ENCODE data around the gene WNT9B.

The WNT9B gene

DNA sequence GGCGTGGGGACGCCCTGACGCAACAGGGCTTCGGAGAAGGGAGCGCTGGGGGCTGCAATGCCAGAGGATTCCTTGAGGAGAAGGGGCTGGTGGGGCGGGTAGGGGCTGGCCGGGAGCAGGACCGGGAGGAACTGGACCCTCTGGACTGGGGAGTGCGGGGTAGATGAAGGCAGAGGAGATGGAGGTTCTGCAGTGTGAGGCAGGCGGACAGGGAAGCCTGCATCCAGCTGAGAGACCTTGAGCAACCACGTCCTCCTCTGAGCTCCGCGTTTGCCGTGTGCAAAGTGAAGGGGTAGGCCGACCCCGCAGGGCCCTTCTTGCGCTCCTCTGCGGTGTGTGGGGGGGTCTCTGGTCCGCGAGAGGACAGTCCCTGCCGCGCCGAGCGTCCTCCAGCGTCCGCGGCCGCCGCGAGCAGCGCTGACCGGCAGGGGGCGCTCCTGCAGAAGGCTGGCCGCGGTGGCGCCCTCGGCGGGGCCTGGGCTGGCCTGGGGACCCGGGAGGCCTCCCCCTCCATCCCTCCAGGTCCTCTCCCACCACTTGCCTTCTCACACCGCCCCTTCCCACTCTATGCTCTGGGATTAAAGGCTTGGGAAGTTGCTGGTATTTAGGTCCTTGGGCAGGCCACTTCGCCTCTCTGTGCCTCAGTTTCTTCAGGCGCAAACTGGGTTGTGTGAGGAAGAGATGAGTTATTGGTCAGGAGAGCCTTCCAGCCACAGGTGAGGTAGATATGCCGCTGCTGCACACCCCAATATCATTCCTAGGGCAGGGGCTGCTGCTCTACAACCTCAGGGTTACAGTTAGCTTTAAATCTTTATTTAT lies 9.6 kb upstream of the WNT9B start:
- Histone ChIP-seq H3K27ac (no peak overlapping the region), H3K4me3 (ENCODE audit: low read depth in 1 of 2, low read length in 1 of 2) (no peak overlapping the region), H3K36me3 (no peaks in the 10 kb centered on the region), H3K27me3 (peaks cover 69% of the 10 kb centered on the region), H3K9me3 (peaks cover 6% of the 10 kb centered on the region), H3K4me1 (ENCODE audit: control insufficient read depth in 1 of 2, insufficient read depth in 1 of 2, low read depth in 1 of 2, low read length in 1 of 2) (no peaks in the 10 kb centered on the region)
- TF ChIP-seq, protein P1, sequence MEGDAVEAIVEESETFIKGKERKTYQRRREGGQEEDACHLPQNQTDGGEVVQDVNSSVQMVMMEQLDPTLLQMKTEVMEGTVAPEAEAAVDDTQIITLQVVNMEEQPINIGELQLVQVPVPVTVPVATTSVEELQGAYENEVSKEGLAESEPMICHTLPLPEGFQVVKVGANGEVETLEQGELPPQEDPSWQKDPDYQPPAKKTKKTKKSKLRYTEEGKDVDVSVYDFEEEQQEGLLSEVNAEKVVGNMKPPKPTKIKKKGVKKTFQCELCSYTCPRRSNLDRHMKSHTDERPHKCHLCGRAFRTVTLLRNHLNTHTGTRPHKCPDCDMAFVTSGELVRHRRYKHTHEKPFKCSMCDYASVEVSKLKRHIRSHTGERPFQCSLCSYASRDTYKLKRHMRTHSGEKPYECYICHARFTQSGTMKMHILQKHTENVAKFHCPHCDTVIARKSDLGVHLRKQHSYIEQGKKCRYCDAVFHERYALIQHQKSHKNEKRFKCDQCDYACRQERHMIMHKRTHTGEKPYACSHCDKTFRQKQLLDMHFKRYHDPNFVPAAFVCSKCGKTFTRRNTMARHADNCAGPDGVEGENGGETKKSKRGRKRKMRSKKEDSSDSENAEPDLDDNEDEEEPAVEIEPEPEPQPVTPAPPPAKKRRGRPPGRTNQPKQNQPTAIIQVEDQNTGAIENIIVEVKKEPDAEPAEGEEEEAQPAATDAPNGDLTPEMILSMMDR (IDR thresholded peaks at IDR 0.05): peak; percentile 23

DNA sequence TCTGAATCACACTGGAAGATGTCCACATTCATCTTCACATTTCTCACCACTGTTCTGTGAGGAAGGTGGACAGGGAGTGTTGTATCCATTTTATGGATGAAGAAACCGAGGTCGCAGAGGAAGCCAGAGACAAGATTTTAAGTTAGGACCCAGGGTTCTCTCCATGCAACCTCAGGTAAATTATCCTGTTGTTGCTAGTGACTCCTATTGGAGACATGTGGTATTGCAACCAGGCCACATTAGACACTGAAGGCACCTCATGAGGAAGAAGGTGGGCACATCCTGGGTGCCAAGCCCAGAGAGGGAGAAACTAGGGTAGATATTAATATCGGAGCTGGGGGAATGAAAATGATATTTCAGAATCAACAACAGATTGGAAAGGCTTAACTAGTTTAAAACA lies 8.5 kb upstream of the WNT9B start:
- Histone ChIP-seq H3K4me1 (ENCODE audit: control insufficient read depth in 1 of 2, insufficient read depth in 1 of 2, low read depth in 1 of 2, low read length in 1 of 2) (no peaks in the 10 kb centered on the region), H3K27ac (no peak overlapping the region), H3K4me3 (ENCODE audit: low read depth in 1 of 2, low read length in 1 of 2) (no peak overlapping the region), H3K27me3 (peaks cover 69% of the 10 kb centered on the region), H3K9me3 (peaks cover 6% of the 10 kb centered on the region), H3K36me3 (no peaks in the 10 kb centered on the region)
- TF ChIP-seq, protein P1 (IDR thresholded peaks at IDR 0.05): peak; percentile 46

DNA sequence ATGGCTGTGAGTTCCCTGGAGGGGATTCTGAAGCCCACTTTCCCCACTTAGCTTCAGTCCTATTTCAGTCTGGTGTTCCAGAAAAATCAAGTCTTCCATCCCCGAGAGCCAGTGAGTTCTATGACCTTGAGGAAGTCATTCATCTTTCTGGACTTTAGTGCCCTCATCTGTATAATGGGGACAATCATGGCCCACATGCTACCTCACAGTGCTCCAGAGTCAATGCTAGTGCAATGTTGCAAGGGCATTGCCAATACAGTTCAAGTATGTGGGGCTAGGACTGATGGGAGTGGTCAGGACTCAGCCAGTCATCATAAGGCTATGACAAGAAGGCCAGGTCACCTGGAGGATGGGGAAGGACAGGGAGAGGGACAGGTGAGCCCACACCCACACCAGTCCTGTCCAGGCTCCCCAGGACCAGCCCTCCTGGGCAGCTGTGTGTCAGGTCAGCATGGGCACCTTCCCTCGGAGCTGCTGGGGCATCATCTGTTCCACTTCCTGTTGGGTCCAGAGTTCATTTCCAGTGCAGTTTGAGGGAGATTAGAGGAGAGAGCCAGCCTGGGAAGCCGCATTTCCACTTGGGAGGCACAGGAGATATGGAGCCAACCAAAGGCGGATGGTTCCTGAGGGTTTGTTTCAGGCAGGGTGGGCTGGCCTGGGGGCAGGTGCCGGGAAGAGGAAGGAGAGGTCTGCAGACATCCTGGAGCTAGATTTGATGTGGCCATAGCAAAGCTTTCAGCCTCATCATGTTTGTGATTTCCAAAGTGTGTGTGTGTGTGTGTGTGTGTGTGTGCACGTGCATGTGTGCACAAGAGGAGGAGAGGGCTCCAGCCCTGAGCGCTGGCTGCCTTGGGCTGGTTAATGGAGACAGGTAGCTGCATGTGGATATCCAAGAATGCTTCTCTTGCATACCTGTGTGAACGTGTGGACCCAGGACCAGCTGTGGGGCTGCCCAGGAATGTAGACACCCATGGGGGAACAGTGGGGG lies 3.9 kb upstream of the WNT9B start:
- Histone ChIP-seq H3K27ac (no peak overlapping the region), H3K27me3 (peaks cover 87% of the 10 kb centered on the region), H3K4me1 (ENCODE audit: control insufficient read depth in 1 of 2, insufficient read depth in 1 of 2, low read depth in 1 of 2, low read length in 1 of 2) (no peaks in the 10 kb centered on the region), H3K9me3 (peaks cover 6% of the 10 kb centered on the region), H3K4me3 (ENCODE audit: low read depth in 1 of 2, low read length in 1 of 2) (no peak overlapping the region), H3K36me3 (no peaks in the 10 kb centered on the region)
- TF ChIP-seq, protein P1 (IDR thresholded peaks at IDR 0.05): no peak

DNA sequence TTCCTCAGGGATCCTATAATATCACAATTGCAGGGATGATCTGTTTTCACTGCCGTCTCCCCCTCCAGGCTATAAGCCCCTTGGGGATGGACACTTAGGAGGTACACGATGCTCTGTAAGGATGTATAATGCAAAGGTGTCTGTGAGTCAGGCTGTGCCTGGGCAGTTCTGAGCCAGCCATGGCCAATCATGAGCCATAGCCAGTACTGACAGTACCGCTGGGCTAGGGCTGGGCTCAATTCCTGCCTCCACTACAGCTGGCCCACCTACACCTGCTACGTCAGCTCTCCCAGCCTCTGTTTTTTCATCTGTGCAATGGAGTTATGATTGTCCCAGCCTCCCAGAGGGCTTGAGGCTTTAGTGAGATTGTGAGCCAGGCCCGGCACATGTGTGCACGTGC lies 2.8 kb upstream of the WNT9B start:
- Histone ChIP-seq H3K36me3 (no peaks in the 10 kb centered on the region), H3K4me3 (ENCODE audit: low read depth in 1 of 2, low read length in 1 of 2) (no peak overlapping the region), H3K27ac (no peak overlapping the region), H3K9me3 (no peaks in the 10 kb centered on the region), H3K27me3 (peaks cover 93% of the 10 kb centered on the region), H3K4me1 (ENCODE audit: control insufficient read depth in 1 of 2, insufficient read depth in 1 of 2, low read depth in 1 of 2, low read length in 1 of 2) (no peaks in the 10 kb centered on the region)
- TF ChIP-seq, protein P1 (IDR thresholded peaks at IDR 0.05): no peak

DNA sequence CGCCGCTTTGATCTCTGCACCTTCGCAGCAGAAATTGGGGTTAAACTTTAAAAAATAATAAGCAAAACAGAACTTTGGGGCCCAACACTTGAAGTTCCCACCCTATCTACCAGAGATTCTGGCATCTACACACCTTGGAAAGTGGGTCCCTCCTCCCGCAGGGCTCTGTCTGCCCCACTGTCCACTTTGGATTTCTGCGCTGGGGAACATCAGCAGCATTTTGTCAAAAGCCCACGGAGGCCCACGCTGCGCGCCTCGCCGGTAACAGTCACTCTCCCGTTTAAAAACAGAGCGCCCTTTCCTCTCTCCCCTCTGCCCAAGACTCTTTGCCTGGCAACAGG lies 725 bp upstream of the WNT9B start:
- H3K4me3 ChIP-seq (ENCODE audit: low read depth in 1 of 2, low read length in 1 of 2): no peak overlapping the region
- peaks cover 100% of the 10 kb centered on the region for H3K27me3 ChIP-seq
- H3K9me3 ChIP-seq: no peaks in the 10 kb centered on the region
- H3K27ac ChIP-seq: no peak overlapping the region
- no peaks in the 10 kb centered on the region for H3K4me1 ChIP-seq (ENCODE audit: control insufficient read depth in 1 of 2, insufficient read depth in 1 of 2, low read depth in 1 of 2, low read length in 1 of 2)
- H3K36me3 ChIP-seq: no peaks in the 10 kb centered on the region
- TF ChIP-seq, protein P1 (IDR thresholded peaks at IDR 0.05): no peak

All from neutrophil (primary cell).